GM23248 (cell line): ENCODE results near the gene ACTR3C. TPM values are rescaled to one million over a fixed set of nuclear protein-coding genes. Genes with fewer than 3 reads are reported as not detected.

ENCODE experiments used
- DNase-seq: peaks from one replicate; pipeline ENCODE4 v3.0.0-alpha.2; 2015
- H2AFZ ChIP-seq: fragments of 200-600 bp; sonication (generic); 2 replicates; pipeline ENCODE4 v1.6.1; 2016; ENCODE audit warnings: antibody characterized with exemption
- H3F3A ChIP-seq: fragments of 200-600 bp; sonication (generic); 2 replicates; pipeline ENCODE4 v1.6.1; 2016; ENCODE audit warnings: mild to moderate bottlenecking, antibody characterized with exemption, mixed run types; ENCODE audit not compliant: insufficient read depth
- H3K27ac ChIP-seq: fragments of 200-600 bp; sonication (generic); 2 replicates; pipeline ENCODE4 v1.5.1; 2016; ENCODE audit warnings: mild to moderate bottlenecking
- H3K27me3 ChIP-seq: fragments of 200-600 bp; sonication (generic); replicated peaks from 2 replicates; pipeline ENCODE4 v1.6.1; 2016; ENCODE audit warnings: mild to moderate bottlenecking; ENCODE audit not compliant: insufficient read depth
- H3K36me3 ChIP-seq: fragments of 200-600 bp; sonication (generic); 2 replicates; pipeline ENCODE4 v1.6.1; 2016; ENCODE audit warnings: low read depth, mild to moderate bottlenecking
- H3K4me1 ChIP-seq: fragments of 200-600 bp; sonication (generic); 2 replicates; pipeline ENCODE4 v1.6.1; 2016; ENCODE audit warnings: mild to moderate bottlenecking; ENCODE audit not compliant: insufficient read depth
- H3K4me2 ChIP-seq: fragments of 200-600 bp; sonication (generic); one replicate; pipeline ENCODE4 v1.6.1; 2016; ENCODE audit warnings: mild to moderate bottlenecking; ENCODE audit not compliant: unreplicated experiment
- H3K4me3 ChIP-seq: fragments of 200-600 bp; sonication (generic); 2 replicates; pipeline ENCODE4 v1.5.1; 2016; ENCODE audit warnings: mild to moderate bottlenecking
- H3K79me2 ChIP-seq: fragments of 200-600 bp; sonication (generic); 2 replicates; pipeline ENCODE4 v1.6.1; 2016; ENCODE audit warnings: mild to moderate bottlenecking; ENCODE audit not compliant: insufficient read depth
- H3K9ac ChIP-seq: fragments of 200-600 bp; sonication (generic); 2 replicates; pipeline ENCODE4 v1.6.1; 2016; ENCODE audit warnings: mild to moderate bottlenecking
- H3K9me2 ChIP-seq: fragments of 200-600 bp; sonication (generic); 2 replicates; pipeline ENCODE4 v1.6.1; 2016; ENCODE audit warnings: mixed run types, mild to moderate bottlenecking, moderate library complexity; ENCODE audit not compliant: insufficient read depth
- H3K9me3 ChIP-seq: fragments of 200-600 bp; sonication (generic); one replicate; pipeline ENCODE4 v1.6.1; 2017; ENCODE audit warnings: low read depth
- H4K20me1 ChIP-seq: fragments of 200-600 bp; sonication (generic); 2 replicates; pipeline ENCODE4 v1.6.0; 2016; ENCODE audit not compliant: insufficient read depth
- EZH2 ChIP-seq: fragments of 200-600 bp; sonication (generic); IDR thresholded peaks from 2 replicates; pipeline ENCODE4 v1.6.1; 2018; ENCODE audit warnings: antibody characterized with exemption, mild to moderate bottlenecking; ENCODE audit not compliant: insufficient read depth, poor library complexity, severe bottlenecking
- EZH2phosphoT487 ChIP-seq: fragments of 200-600 bp; sonication (generic); IDR thresholded peaks from 2 replicates; pipeline ENCODE4 v1.6.1; 2018; ENCODE audit warnings: antibody characterized with exemption, moderate library complexity, mild to moderate bottlenecking, low read depth; ENCODE audit not compliant: insufficient read depth
- WGBS, 2 experiments: methylation state at CpG; one replicate each; pipeline ENCODE4 v1.1.6; 2015 to 2017; ENCODE audit warnings: low lambda C conversion rate in 2 of 2, low coverage in 1 of 2; ENCODE audit errors: missing lambda C conversion rate in 2 of 2; 5-methylcytosine and 5-hydroxymethylcytosine counted together
- in situ Hi-C: fragments of 300-500 bp; cut with MboI; formaldehyde crosslinking; loops from 2 replicates; pipeline ENCODE4 v1.15.0; 2020
- polyA plus RNA-seq: library from polyadenylated mRNA; unstranded; fragments of >200 nt; fragmentation: Nextera tagmentation; extraction: Ambion mirVana; gene quantifications from 2 replicates; pipeline ENCODE4 v1.2.1, GENCODE V29; 2016
- total RNA-seq: library from RNA; depleted of rRNA; stranded (reverse); fragments of >200 nt; shearing (Covaris generic); gene quantifications from 2 replicates; pipeline ENCODE4 v1.2.3, GENCODE V29; 2014

Gene ACTR3C
- total and polyA plus RNA-seq, 2 experiments from 2014 or later, result not detected

- Histone ChIP-seq H3K9me2 (no peaks in the 10 kb centered on the region), H4K20me1 (no peaks in the 10 kb centered on the region), H3K4me3 (no peak overlapping the region), H3K79me2 (peaks cover under 1% of the 10 kb centered on the region; the same call in 1 of the 2 replicates), H3F3A (0 out of 2 replicates have a peak, but pooled peaks cover 6% of the 10 kb centered on the region), H3K27me3 (no peaks in the 10 kb centered on the region), H3K4me2 (no peak overlapping the region), H3K9me3 (no peaks in the 10 kb centered on the region), H3K9ac (no peak overlapping the region), H3K27ac (no peak overlapping the region), H2AFZ (no peak overlapping the region), H3K4me1 (0 out of 2 replicates have a peak, but pooled peaks cover 4% of the 10 kb centered on the region), H3K36me3 (no peaks in the 10 kb centered on the region)
- no peak for TF ChIP-seq EZH2phosphoT487
- no peak for TF ChIP-seq EZH2
- DNase-seq, result no peak
- WGBS, 2 experiments, result 71 to 72% methylated on average over 5 of the region's 5 CpGs
- in situ Hi-C loops, result no loop called here
Measured at GRCh38 chr7:150363872-150364271, 40.5 kb upstream of the ACTR3C start.

GRCh38 chr7:150363370-150363769, 40.0 kb upstream of the ACTR3C start:
- H3K9me3 ChIP-seq, result no peaks in the 10 kb centered on the region
- TF ChIP-seq EZH2 (no peak), EZH2phosphoT487 (no peak)

GRCh38 chr7:150361807-150362621, 38.7 kb upstream of the ACTR3C start:
- DNase-seq, result no peak
- H3K9me3 ChIP-seq, result no peaks in the 10 kb centered on the region
- TF ChIP-seq EZH2 (no peak), EZH2phosphoT487 (no peak)
- no peak overlapping the region for H2AFZ ChIP-seq
- 70 to 76% methylated on average over 16 to 18 of the region's 18 CpGs for WGBS, 2 experiments
- H3F3A ChIP-seq, result no peaks in the 10 kb centered on the region
- H3K4me2 ChIP-seq, result no peak overlapping the region
- in situ Hi-C loops, result no loop called here
- H3K27me3 ChIP-seq, result no peaks in the 10 kb centered on the region
- no peaks in the 10 kb centered on the region for H3K79me2 ChIP-seq
- H3K36me3 ChIP-seq, result no peaks in the 10 kb centered on the region
- no peaks in the 10 kb centered on the region for H3K9me2 ChIP-seq
- no peak overlapping the region for H3K27ac ChIP-seq
- H3K9ac ChIP-seq, result no peak overlapping the region
- no peaks in the 10 kb centered on the region for H3K4me1 ChIP-seq
- no peaks in the 10 kb centered on the region for H4K20me1 ChIP-seq
- H3K4me3 ChIP-seq, result no peak overlapping the region

More at GRCh38 chr7:150363370-150363769, 40.0 kb upstream of the ACTR3C start:
- Histone ChIP-seq H2AFZ (no peak overlapping the region), H3K36me3 (no peaks in the 10 kb centered on the region), H3K27me3 (no peaks in the 10 kb centered on the region), H3K4me1 (0 out of 2 replicates have a peak, but pooled peaks cover 4% of the 10 kb centered on the region), H4K20me1 (no peaks in the 10 kb centered on the region), H3F3A (0 out of 2 replicates have a peak, but pooled peaks cover 6% of the 10 kb centered on the region), H3K4me2 (no peak overlapping the region), H3K27ac (no peak overlapping the region), H3K9ac (no peak overlapping the region), H3K4me3 (no peak overlapping the region), H3K79me2 (no peaks in the 10 kb centered on the region), H3K9me2 (no peaks in the 10 kb centered on the region)
- in situ Hi-C loops, result no loop called here
- DNase-seq, result no peak
- WGBS, 2 experiments, result 80 to 84% methylated on average over 4 of the region's 4 CpGs

- Histone ChIP-seq H3K9me2 (no peaks in the 10 kb centered on the region), H3K79me2 (no peaks in the 10 kb centered on the region), H3K4me2 (no peak overlapping the region), H3K4me1 (no peaks in the 10 kb centered on the region), H3K27me3 (no peaks in the 10 kb centered on the region), H2AFZ (no peak overlapping the region), H3K36me3 (no peaks in the 10 kb centered on the region), H3K9me3 (no peaks in the 10 kb centered on the region), H3K4me3 (no peak overlapping the region), H3K9ac (no peak overlapping the region), H3F3A (no peaks in the 10 kb centered on the region), H3K27ac (no peak overlapping the region), H4K20me1 (no peaks in the 10 kb centered on the region)
- DNase-seq, result no peak
- TF ChIP-seq EZH2phosphoT487 (no peak), EZH2 (no peak)
- in situ Hi-C loops, result no loop called here
- WGBS, 2 experiments, result 60 to 63% methylated on average over 7 of the region's 7 CpGs
Measured at GRCh38 chr7:150361402-150361801, 38.1 kb upstream of the ACTR3C start.
